Caco-2 (cell line): Measurements from ENCODE around the gene COL26A1. TPM values are rescaled to one million over a fixed set of nuclear protein-coding genes. Genes with fewer than 3 reads are reported as not detected.

Source experiments
- BruUV-seq: library from RNA; stranded (reverse); fragments of 400-500 nt; replicated peaks from 2 replicates; lab custom pipeline; 2021; lab: Mats Ljungman, UMichigan
- CTCF ChIA-PET: fragments of 300-600 bp; sonication (Branson Sonifier 250); formaldehyde crosslinking; loops from one replicate; lab custom pipeline; 2022; ENCODE audit warnings: antibody characterized with exemption; lab: Charles Lee
- POLR2A ChIA-PET: fragments of 300-600 bp; sonication (Branson Sonifier 250); formaldehyde crosslinking; loops from one replicate; lab custom pipeline; 2022; ENCODE audit warnings: antibody characterized with exemption; lab: Charles Lee
- DNase-seq, 2 experiments: peaks; one replicate each; pipeline versions ENCODE4 v3.0.0 to v3.0.0-alpha.2; 2020 to 2022
- H3K27me3 ChIP-seq: replicated peaks from 2 replicates; pipeline ENCODE4 v1.6.0; 2011; ENCODE audit warnings: low read length; ENCODE audit not compliant: control insufficient read depth, insufficient read depth
- H3K36me3 ChIP-seq: 2 replicates; pipeline ENCODE4 v1.5.1; 2011; ENCODE audit warnings: low read length; ENCODE audit not compliant: control insufficient read depth, insufficient read depth
- H3K4me1 ChIP-seq: fragments of 250-450 bp; sonication (Bioruptor Pico); 2 replicates; pipeline ENCODE4 v1.5.1; 2020; ENCODE audit warnings: mild to moderate bottlenecking
- H3K4me3 ChIP-seq: 2 replicates; pipeline ENCODE4 v1.5.1; 2011; ENCODE audit warnings: low read depth, mild to moderate bottlenecking, control low read depth, low read length
- H3K9me3 ChIP-seq: fragments of 250-450 bp; sonication (Bioruptor Pico); 2 replicates; pipeline ENCODE4 v1.5.1; 2020; ENCODE audit warnings: mild to moderate bottlenecking, moderate library complexity
- H3K27ac Mint-ChIP-seq: one replicate; pipeline ENCODE4 v1.8.0; 2022; ENCODE audit warnings: mixed read lengths; ENCODE audit not compliant: unreplicated experiment
- H3K27me3 Mint-ChIP-seq: one replicate; pipeline ENCODE4 v1.8.0; 2022; ENCODE audit warnings: mixed read lengths; ENCODE audit not compliant: insufficient read depth, unreplicated experiment
- H3K36me3 Mint-ChIP-seq: one replicate; pipeline ENCODE4 v1.8.0; 2022; ENCODE audit warnings: mild to moderate bottlenecking, mixed read lengths; ENCODE audit not compliant: insufficient read depth, unreplicated experiment
- H3K4me1 Mint-ChIP-seq: one replicate; pipeline ENCODE4 v1.8.0; 2022; ENCODE audit warnings: low read depth, mixed read lengths; ENCODE audit not compliant: unreplicated experiment
- H3K4me3 Mint-ChIP-seq: one replicate; pipeline ENCODE4 v1.8.0; 2022; ENCODE audit warnings: mild to moderate bottlenecking, moderate library complexity, mixed read lengths; ENCODE audit not compliant: unreplicated experiment
- H3K9me3 Mint-ChIP-seq: one replicate; pipeline ENCODE4 v1.8.0; 2022; ENCODE audit warnings: mixed read lengths; ENCODE audit not compliant: unreplicated experiment
- CTCF ChIP-seq, 2 experiments: fragments of 200-600 bp in 1 of 2; IDR thresholded peaks; 1 replicate in 1 of 2; 2 replicates in 1 of 2; pipeline versions ENCODE4 v1.5.1 to v1.8.0; 2011 to 2022; ENCODE audit warnings: antibody characterized with exemption in 1 of 2, control low read depth in 1 of 2, inconsistent platforms in 1 of 2, low read depth in 1 of 2, low read length in 1 of 2, mild to moderate bottlenecking in 1 of 2, moderate library complexity in 1 of 2; ENCODE audit not compliant: insufficient read depth in 1 of 2, severe bottlenecking in 1 of 2, unreplicated experiment in 1 of 2
- intact Hi-C: fragments of 100-400 bp; cut with micrococcal nuclease; formaldehyde crosslinking; loops from one replicate; pipeline ENCODE4 v1.10.0; 2022; ENCODE audit not compliant: unreplicated experiment
- total RNA-seq: library from RNA; stranded (reverse); gene quantifications from 2 replicates; pipeline ENCODE4 v1.2.3, GENCODE V29; 2022

Gene COL26A1
- total RNA-seq, 1 experiment from 2014 or later, result 23.3 TPM

- Mint-ChIP-seq H3K4me1 (no peaks in the 10 kb centered on the region), H3K27me3 (no peaks in the 10 kb centered on the region), H3K4me3 (no peak overlapping the region), H3K9me3 (no peaks in the 10 kb centered on the region), H3K27ac (no peak overlapping the region), H3K36me3 (peaks cover 13% of the 10 kb centered on the region)
- TF ChIP-seq CTCF (IDR thresholded peaks at IDR 0.05; ENCODE audit: insufficient read depth in 1 of 2, low read depth in 1 of 2, low read length in 1 of 2, severe bottlenecking in 1 of 2, unreplicated experiment in 1 of 2), result no peak
- CTCF ChIA-PET, result no interaction called here
- BruUV-seq, result no TSS peak
- H3K36me3 ChIP-seq, result no peaks in the 10 kb centered on the region
- no peaks in the 10 kb centered on the region for H3K27me3 ChIP-seq
- POLR2A ChIA-PET, result no interaction called here
- H3K4me3 ChIP-seq, result no peak overlapping the region
- intact Hi-C loops, result no loop called here
- H3K9me3 ChIP-seq, result no peaks in the 10 kb centered on the region
- peak in 1 of 2 experiments; percentile 9 for DNase-seq
- H3K4me1 ChIP-seq, result no peaks in the 10 kb centered on the region
Observed at GRCh38 chr7:101466871-101467270, 104.2 kb downstream of the COL26A1 start.

- Mint-ChIP-seq H3K27me3 (no peaks in the 10 kb centered on the region), H3K4me3 (no peak overlapping the region), H3K4me1 (no peaks in the 10 kb centered on the region), H3K27ac (peak overlapping the region; percentile 25), H3K9me3 (no peaks in the 10 kb centered on the region), H3K36me3 (peaks cover 13% of the 10 kb centered on the region)
- intact Hi-C loops, result no loop called here
- DNase-seq, result no peak
- CTCF ChIA-PET, result no interaction called here
- POLR2A ChIA-PET, result interaction anchor here (0.5 kb wide), 1 partner anchor 28 kb away, joined by 3 read pairs; no protein-coding TSS in a partner anchor
- no peak overlapping the region for H3K4me3 ChIP-seq
- H3K27me3 ChIP-seq, result no peaks in the 10 kb centered on the region
- no peak for TF ChIP-seq CTCF (IDR thresholded peaks at IDR 0.05; ENCODE audit: insufficient read depth in 1 of 2, low read depth in 1 of 2, low read length in 1 of 2, severe bottlenecking in 1 of 2, unreplicated experiment in 1 of 2)
- no TSS peak for BruUV-seq
- no peaks in the 10 kb centered on the region for H3K36me3 ChIP-seq
- H3K9me3 ChIP-seq, result no peaks in the 10 kb centered on the region
- H3K4me1 ChIP-seq, result no peaks in the 10 kb centered on the region
Observed at GRCh38 chr7:101468546-101469275, 106.0 kb downstream of the COL26A1 start.

GRCh38 chr7:101470668-101471487, 108.2 kb downstream of the COL26A1 start:
- no peak for TF ChIP-seq CTCF (IDR thresholded peaks at IDR 0.05; ENCODE audit: insufficient read depth in 1 of 2, low read depth in 1 of 2, low read length in 1 of 2, severe bottlenecking in 1 of 2, unreplicated experiment in 1 of 2)
- H3K9me3 ChIP-seq, result no peaks in the 10 kb centered on the region
- no peak for DNase-seq
- Mint-ChIP-seq H3K4me1 (no peaks in the 10 kb centered on the region), H3K27me3 (no peaks in the 10 kb centered on the region), H3K9me3 (no peaks in the 10 kb centered on the region), H3K27ac (peak overlapping the region; percentile 30), H3K4me3 (no peak overlapping the region), H3K36me3 (peaks cover 6% of the 10 kb centered on the region)
- H3K36me3 ChIP-seq, result no peaks in the 10 kb centered on the region
- intact Hi-C loops, result no loop called here
- BruUV-seq, result no TSS peak
- H3K27me3 ChIP-seq, result no peaks in the 10 kb centered on the region
- CTCF ChIA-PET, result interaction anchor here (0.6 kb wide), 2 partner anchors 366 to 1021 kb away, joined by 5 read pairs; no protein-coding TSS in a partner anchor
- H3K4me3 ChIP-seq, result no peak overlapping the region
- no peaks in the 10 kb centered on the region for H3K4me1 ChIP-seq
- POLR2A ChIA-PET, result interaction anchor here (0.5 kb wide), 1 partner anchor 163 kb away, joined by 6 read pairs; no protein-coding TSS in a partner anchor
